Posterior cingulate gyrus (tissue), 11 donors: ENCODE measurements around the gene CAMK1D.
A peak's percentile ranks its signal among the peaks of the same experiment; 100 is the strongest.

ENCODE experiments used
- DNase-seq, 10 donors: peaks; one replicate each; pipeline versions ENCODE4 v3.0.0 to v3.0.0-alpha.2; 2020 to 2021; ENCODE audit warnings: mixed read lengths in 3 of 10
- intact Hi-C: fragments of 100-400 bp; cut with DNase I; formaldehyde crosslinking; loops from one replicate; pipeline ENCODE4 v1.15.1; 2023

Gene CAMK1D

GRCh38 chr10:12396093-12396492 lies 46.7 kb downstream of the CAMK1D start:
- DNase-seq, result peak in 2 of 10 donors; percentile 6 to 8
- intact Hi-C loops, result no loop called here

- peak in 6 of 10 donors; percentile 30 to 89 (median 64) for DNase-seq
Observed at GRCh38 chr10:12396567-12396966, 47.2 kb downstream of the CAMK1D start.

GRCh38 chr10:12397147-12397896 lies 48.0 kb downstream of the CAMK1D start:
- intact Hi-C loops, result no loop called here
- DNase-seq, result peak in 2 of 10 donors; percentile 3 to 10

More at GRCh38 chr10:12396567-12396966, 47.2 kb downstream of the CAMK1D start:
- intact Hi-C loops, result no loop called here

GRCh38 chr10:12397941-12398340 lies 48.6 kb downstream of the CAMK1D start:
- DNase-seq, result no peak
- intact Hi-C loops, result no loop called here

- peak in 1 of 10 donors; percentile 18 for DNase-seq
- intact Hi-C loops, result no loop called here
Observed at GRCh38 chr10:12400266-12400931, 51.1 kb downstream of the CAMK1D start.

- intact Hi-C loops, result no loop called here
- DNase-seq, result peak in 1 of 10 donors; percentile 10
Observed at GRCh38 chr10:12401466-12401865, 52.1 kb downstream of the CAMK1D start.

- intact Hi-C loops, result no loop called here
- peak in 2 of 10 donors; percentile 16 to 18 for DNase-seq
Observed at GRCh38 chr10:12403119-12403518, 53.8 kb downstream of the CAMK1D start.

- intact Hi-C loops, result no loop called here
- peak in 1 of 10 donors; percentile 23 for DNase-seq
Observed at GRCh38 chr10:12405342-12406320, 56.3 kb downstream of the CAMK1D start.

GRCh38 chr10:12406764-12407400 lies 57.5 kb downstream of the CAMK1D start:
- intact Hi-C loops, result no loop called here
- DNase-seq, result peak in 1 of 10 donors; percentile 6

- intact Hi-C loops, result no loop called here
- peak in 2 of 10 donors; percentile 39 to 61 for DNase-seq
Observed at GRCh38 chr10:12408472-12408871, 59.1 kb downstream of the CAMK1D start.

GRCh38 chr10:12409161-12409560 lies 59.8 kb downstream of the CAMK1D start:
- DNase-seq, result peak in 1 of 10 donors; percentile 33
- intact Hi-C loops, result no loop called here

GRCh38 chr10:12409613-12410012 lies 60.3 kb downstream of the CAMK1D start:
- DNase-seq, result no peak
- intact Hi-C loops, result no loop called here

GRCh38 chr10:12412666-12413368 lies 63.5 kb downstream of the CAMK1D start:
- intact Hi-C loops, result no loop called here
- DNase-seq, result peak in 1 of 10 donors; percentile 23

- intact Hi-C loops, result no loop called here
- DNase-seq, result no peak
Observed at GRCh38 chr10:12413369-12413711, 64.0 kb downstream of the CAMK1D start.

GRCh38 chr10:12414278-12414989 lies 65.1 kb downstream of the CAMK1D start:
- no peak for DNase-seq

GRCh38 chr10:12416344-12417050 lies 67.2 kb downstream of the CAMK1D start:
- peak in 2 of 10 donors; percentile 54 to 64 for DNase-seq
- intact Hi-C loops, result no loop called here

More at GRCh38 chr10:12414278-12414989, 65.1 kb downstream of the CAMK1D start:
- intact Hi-C loops, result no loop called here

- intact Hi-C loops, result no loop called here
- peak in 2 of 10 donors; percentile 43 to 69 for DNase-seq
Observed at GRCh38 chr10:12417331-12417730, 68.0 kb downstream of the CAMK1D start.

- peak in 2 of 10 donors; percentile 6 to 7 for DNase-seq
- intact Hi-C loops, result no loop called here
Observed at GRCh38 chr10:12418000-12418399, 68.7 kb downstream of the CAMK1D start.
